NCI-H446 (cell line): Measurements from ENCODE around the gene U2AF2.

Experiments
- DNase-seq, 2 experiments: peaks; one replicate each; lab custom pipeline; 2025; lab: John Stamatoyannopoulos, UW

Gene U2AF2

DNA sequence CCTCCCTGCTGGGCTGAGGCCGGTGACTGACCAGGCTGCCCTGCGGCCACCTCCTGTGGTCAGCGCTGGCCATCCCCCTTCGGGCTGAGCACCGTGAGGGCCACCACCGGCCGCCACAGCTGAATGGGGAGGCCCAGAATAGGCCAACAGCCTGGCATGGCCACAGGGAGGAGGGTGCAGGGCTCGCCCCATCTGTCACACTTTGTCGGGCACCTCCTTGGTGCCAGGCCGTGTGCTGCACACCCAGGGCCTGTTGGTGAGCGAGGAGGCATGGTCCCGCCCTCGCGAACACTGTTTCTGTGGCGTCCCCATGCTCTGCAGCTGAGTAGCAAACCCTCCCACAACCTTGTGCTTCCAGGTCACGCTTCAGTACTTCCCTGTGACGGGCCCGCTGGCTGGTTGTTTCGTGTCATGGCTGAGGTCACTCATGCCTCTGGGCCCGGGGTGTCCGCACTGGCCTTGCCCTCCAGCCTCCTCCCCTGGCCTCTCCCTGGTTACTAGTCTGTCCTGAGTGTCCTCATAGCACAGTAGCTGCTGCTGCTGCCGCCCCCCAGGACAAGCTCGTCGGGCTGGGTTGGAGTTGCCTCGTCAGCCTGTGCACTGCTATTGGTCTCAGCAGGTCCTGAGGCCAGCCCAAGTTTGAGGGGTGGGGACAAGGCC, 35.4 kb downstream of the U2AF2 start:
- DNase-seq, result no peak

DNA sequence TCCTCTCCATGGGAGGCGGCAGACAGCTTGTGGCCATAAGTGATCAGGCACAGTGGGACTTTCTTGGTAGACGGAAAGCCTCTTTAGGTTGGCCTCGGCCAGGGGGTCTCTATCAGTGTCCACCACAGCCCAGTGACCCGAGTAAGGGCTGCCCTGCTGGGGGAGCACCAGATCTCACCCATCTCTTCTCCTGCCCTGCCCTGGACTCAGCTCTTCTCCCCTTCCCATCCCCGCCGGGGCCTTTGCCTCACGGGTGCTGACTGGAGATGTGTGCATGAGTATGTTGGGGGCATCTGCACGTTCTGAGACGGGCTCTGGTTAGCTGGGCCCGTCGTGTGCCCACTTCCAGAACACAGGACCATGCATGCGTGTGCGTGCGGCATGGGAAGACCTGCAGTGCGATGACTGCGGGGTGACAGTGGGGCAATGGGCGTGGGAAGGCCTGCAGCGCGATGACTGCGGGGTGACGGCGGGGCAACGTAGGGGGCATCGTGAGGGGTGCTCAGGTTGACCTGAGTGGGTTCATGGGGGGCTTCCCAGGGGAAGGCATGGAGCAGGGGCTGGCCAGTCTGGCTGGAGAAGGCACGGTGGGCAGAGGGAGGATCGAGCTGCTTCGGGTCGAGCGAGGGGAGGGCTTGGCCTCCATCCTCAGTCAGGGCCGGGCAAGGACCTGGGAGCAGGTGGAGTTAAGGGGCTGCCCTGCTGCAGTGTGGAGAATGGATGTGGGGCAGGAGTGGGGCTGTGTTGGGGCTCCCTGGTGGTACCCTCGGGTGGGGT, 36.1 kb downstream of the U2AF2 start:
- no peak for DNase-seq

DNA sequence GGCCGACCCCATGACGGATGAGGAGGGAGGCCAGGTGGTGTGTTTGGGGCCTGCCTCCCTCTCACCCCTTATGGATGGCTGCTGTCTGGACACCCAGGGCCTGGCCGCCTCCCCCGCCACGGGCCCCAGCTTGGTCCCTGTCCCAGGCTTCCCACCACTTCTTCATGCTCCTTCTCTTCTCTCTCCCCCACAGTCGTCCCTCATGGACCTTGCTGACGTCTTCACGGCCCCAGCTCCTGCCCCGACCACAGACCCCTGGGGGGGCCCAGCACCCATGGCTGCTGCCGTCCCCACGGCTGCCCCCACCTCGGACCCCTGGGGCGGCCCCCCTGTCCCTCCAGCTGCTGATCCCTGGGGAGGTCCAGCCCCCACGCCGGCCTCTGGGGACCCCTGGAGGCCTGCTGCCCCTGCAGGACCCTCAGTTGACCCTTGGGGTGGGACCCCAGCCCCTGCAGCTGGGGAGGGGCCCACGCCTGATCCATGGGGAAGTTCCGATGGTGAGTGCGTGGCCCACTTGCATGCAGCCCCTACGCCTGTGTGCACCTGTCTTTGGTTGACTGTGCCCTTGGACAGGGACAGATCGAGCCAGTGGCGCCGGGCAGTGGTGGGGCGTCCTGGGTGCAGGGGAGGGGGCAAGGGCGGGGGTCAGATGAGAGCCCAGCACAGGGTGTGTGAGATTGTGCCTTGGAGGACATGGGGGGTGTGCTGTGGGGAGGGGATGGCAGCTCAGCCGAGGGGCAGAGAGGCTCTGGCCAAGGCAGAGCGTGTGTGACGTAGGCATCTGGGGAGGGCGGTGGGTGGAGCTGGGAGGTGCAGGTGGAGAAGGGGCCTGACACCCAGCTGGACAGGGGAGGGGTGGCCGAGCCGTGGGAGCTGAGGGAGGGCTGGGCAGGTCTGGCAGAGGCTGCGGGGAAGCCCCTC, 37.0 kb downstream of the U2AF2 start:
- DNase-seq, result no peak

DNA sequence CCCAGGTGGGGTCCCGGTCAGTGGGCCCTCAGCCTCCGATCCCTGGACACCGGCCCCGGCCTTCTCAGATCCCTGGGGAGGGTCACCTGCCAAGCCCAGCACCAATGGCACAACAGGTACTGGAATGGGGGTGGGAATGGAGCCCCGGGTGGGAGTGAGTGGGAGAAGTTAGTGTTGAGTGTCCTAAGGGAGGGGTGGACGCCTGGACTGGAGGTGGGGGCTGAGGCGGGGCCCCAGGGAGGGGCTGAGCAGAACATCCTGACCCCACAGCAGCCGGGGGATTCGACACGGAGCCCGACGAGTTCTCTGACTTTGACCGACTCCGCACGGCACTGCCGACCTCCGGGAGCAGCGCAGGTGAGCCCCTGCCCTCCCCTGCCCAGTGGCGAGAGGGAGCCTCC, 37.8 kb downstream of the U2AF2 start:
- DNase-seq, result no peak

DNA sequence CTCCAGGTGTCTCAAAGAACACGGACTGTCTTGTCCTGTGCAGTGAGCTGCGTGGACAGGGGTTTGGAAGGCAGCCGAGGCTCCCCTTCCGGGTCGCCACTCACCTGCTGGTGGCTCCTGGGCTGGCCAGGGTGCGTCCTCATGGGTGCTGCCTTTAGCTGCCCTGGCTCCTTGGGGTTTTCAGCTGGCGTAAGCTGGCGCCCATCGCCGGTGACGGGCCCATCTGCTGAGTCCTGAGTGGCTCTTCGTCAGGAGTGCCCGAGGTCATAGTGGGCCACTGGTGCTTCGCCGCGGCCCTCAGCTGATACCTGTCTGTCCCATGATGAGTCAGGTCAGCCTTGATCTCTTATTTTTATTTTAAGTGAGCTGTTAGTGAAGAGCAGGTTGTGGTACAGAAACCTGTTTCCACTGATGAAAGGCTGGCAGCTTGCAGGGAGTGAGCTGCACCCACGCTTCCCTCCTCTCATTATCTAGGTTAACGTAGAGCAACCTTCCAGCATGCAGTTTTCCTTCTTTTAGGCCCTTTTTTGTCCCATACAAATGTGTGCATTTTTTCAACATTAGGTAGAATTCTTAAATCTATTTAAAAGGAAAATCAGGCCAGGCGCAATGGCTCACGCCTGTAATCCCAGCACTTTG, 38.6 kb downstream of the U2AF2 start:
- no peak for DNase-seq

DNA sequence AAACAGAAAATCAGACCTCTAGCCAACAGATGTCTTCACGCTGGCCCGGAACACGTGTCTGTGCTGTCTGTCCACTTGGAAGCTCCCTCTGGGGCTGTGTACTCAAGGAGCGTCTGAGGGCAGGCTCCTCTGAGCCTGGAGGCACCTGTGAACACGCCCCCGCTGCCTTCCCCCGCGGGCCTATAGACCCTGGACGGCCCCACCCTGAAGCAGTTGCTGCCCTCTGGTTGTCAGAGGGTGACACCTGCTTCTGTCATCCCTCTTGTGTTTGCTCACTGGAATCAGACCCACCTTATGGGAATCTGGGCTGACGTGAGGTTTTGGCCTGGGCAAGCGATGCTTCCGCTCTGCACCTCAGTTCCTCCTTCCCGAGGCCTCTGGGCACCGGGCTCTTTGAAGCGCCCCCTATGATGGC, 39.4 kb downstream of the U2AF2 start:
- no peak for DNase-seq

DNA sequence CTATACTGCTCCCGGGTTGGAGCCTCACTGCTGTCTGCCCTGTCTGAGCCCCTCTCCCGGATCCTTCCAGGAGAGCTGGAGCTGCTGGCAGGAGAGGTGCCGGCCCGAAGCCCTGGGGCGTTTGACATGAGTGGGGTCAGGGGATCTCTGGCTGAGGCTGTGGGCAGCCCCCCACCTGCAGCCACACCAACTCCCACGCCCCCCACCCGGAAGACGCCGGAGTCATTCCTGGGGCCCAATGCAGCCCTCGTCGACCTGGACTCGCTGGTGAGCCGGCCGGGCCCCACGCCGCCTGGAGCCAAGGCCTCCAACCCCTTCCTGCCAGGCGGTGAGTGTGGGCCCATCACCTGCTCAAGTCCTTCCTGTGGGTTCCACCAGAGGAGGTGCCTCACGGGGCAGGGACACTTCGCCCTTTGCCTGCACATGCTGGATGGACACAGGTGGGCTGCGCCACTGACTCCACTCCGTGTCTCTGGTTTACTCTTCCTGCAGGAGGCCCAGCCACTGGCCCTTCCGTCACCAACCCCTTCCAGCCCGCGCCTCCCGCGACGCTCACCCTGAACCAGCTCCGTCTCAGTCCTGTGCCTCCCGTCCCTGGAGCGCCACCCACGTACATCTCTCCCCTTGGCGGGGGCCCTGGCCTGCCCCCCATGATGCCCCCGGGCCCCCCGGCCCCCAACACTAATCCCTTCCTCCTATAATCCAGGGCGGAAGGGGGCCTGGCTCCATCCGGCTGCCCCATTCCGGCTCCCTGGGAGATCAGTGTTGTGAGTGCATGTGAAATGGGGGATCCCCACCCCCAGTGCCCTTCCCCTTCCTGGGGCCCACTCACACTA, 40.0 kb downstream of the U2AF2 start:
- no peak for DNase-seq

DNA sequence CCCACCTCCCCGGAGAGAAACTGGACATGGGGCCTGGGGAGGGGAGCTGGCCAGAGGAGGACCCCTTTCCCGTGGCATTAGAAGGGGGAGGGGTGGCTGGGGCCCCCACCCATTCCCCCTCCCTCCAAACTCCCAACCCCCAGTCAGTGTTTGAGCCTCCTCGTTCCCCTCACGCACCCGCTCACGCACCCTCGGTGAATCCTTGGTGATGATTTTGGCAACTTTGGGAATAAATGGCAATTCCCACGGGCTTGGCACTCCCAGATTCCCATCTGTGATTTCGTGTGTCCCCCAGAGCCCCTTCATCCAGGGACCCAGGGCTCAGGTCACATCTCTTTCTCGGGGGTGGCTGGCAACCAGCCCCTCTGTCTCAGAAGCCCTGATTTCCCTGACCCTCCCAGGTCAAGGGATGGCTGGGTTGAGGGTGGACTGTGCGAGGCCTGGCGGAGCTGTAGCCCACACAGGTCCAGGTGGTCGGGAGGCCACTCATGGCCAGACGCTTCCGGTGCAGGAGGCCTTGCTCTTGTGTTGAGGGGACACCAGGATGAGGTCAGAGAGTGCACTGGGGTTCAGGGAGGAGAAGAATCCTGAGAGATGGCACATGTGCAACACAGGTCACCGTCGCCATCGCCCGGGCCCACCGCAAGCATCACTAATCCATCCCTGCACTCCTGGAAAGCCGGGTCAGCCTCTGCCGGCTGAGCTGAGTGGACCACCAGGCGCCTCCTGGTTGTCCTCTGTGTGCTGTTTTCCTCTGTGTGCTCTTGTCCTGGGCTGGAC, 40.9 kb downstream of the U2AF2 start:
- DNase-seq, result no peak

DNA sequence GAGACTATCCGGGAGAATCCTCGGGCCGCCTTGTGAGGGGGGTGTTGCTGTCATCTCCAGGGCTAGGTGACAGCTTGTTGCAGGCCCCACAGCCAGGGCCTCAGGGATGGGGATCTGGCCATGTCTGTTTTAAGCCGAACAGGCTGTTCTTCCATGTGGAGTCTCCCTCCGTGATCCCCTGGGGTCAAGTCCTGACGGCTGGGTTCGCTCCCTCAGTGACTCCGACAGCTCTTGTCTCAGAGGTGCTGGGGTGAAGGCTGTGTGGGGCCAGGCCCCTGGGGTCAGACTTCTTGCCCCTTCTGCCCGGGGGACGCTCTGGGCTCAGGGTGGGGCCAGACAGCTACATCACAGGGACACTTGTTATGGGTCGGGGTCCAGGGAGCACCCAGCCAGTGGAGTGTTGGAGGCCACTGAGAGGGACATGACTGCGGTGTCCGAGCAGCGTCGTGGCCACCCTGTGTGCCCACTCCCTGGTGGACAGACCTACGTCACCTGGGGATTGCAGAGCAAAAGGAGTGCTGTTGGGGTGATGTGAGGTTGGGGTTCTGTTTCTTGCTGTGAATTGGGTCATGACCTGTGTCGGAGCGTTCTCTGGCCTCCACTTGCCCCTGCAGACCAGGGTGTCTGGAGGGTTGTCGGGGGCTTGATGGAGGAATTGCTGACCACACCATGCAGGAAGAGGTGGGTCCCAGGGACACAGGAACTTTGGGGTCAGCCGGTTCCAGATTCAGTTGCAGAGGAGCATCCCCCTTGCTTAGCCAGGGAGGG, 41.6 kb downstream of the U2AF2 start:
- DNase-seq, result no peak

DNA sequence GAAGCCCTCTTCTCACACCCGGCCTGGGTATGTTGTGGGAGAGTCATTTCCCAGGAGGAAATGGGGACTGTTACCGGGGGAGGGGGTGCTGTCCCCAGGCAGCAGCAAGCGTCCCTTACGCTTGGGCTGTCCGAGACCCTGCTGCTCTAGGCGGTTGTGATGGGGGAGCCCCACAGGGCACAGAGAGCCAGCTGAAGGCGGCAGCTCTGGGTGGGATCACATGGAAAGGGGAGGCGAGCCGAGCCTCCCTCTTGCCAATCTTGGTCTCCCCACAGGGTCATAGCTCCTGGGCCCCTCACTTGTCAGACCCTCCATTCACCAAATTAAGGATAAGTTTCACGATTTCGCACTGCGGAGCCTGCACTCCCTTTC, 42.2 kb downstream of the U2AF2 start:
- no peak for DNase-seq

DNA sequence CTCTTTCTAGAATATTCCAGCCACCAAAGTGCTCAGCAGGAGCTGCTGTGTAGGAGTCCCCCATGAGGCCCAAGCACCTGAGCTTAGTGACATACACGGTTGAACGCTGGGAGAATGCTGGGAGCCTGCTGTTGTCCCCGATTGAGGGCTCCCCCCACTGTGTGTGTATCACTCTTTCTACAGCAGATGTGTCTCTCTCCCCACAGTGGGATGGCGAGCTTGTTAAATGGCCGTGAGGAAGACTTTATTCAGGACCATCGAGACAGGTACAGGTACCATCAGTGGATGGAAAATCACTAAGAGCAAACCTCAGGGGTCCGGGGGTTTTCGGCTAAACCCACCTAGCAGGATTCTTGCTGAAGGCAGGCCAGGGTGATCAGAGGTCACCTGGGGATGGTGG, 42.9 kb downstream of the U2AF2 start:
- DNase-seq, result no peak

DNA sequence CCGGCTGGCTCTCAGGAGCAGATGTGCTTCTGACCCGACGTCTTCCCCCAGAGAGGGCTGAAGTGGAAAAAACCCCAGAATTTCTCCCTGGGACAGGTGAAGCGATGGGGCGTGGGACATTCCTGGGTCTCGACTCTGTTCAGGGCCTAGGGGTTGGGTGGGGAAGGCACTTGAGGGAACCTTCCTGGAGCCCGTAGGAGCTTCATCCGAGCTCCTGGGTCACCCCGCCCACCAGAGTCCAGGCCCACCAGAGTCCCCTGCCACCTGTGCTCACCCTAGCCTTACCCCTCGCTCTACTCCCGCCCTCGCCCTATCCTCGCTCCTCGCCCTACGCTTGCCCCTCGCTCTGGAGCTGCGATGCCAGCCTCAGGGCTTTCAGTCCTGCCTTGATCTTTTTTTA, 43.4 kb downstream of the U2AF2 start:
- DNase-seq, result no peak

DNA sequence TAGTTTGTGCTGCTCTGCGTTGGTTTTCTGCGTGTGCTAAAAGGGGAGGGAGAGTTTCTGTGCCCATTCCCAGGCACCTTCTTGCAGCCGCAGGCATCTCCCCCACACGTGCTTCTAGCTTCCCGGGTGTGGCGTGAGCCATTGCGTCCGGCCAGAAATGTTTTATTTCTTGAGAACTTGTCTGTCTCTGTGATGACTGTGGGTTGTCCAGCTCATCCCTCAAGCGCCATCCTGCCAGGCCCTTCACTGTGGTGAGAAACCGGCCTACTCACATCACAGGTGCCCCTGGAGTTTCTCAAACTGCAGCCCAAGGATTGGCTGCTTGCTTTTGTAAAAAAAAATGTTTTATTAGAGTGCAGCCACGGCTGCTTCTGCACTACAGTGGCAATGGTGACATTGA, 44.4 kb downstream of the U2AF2 start:
- no peak for DNase-seq

DNA sequence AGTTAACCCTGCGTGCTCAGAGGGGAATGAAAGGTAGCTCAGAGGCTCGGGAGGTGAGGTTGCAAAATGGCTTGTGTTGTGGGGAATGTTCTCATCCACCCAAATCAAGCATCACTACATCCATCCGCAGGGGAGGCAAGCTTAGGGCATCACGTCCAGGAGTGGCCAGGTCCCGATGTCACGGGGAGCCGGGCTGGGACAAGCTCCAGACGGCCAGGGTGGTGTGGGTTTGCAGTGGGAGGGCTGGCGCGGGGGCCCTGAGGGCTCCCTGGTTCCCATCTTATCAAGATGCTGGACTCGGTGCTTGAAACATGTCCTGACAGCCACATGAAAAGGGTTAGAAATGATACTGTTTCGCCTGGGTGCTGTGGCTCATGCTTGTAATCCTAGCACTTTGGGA, 46.0 kb downstream of the U2AF2 start:
- DNase-seq, result no peak

DNA sequence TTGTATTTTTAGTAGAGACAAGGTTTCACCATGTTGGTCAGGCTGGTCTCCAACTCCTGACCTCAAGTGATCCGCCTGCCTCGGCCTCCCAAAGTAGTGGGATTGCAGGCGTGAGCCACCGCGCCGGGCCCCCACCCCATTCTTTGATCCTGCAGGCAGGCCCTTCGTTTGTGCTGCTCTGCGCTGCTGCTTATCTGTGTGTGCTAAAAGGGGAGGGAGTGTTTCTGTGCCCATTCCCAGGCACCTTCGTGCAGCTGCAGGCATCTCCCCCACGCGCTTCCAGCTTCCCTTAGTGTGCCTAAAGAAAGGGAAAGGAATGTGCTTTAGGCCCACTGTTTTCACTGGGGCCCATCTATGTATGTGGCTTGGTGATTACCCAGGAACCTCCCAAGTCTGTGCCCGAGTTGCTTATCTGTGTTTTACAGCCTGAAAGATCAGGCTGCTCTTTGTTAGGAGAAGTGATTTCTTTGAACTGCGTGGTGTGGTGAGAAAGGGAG, 47.3 kb downstream of the U2AF2 start:
- DNase-seq, result no peak

DNA sequence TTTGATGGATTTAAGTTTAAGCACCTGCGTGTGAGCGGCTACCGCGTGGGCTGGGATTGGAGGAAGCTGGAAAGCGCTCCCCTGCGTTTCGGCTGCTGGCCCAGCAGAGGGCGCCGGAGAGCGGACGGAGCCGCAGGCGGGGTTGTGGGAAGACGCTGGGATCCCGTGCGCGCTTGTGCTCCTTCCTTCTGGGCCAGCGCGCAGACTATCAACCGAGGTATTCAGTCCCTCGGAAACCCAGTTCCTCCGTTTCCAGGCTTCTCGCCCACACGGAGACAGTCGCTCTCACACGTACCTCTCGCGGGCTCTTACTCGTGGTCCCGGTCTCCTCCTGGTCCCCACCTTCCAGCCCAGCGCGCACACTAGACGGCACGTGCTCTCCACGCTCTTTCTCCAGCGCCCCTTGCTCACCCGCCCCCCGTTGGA, 49.0 kb downstream of the U2AF2 start:
- no peak for DNase-seq

DNA sequence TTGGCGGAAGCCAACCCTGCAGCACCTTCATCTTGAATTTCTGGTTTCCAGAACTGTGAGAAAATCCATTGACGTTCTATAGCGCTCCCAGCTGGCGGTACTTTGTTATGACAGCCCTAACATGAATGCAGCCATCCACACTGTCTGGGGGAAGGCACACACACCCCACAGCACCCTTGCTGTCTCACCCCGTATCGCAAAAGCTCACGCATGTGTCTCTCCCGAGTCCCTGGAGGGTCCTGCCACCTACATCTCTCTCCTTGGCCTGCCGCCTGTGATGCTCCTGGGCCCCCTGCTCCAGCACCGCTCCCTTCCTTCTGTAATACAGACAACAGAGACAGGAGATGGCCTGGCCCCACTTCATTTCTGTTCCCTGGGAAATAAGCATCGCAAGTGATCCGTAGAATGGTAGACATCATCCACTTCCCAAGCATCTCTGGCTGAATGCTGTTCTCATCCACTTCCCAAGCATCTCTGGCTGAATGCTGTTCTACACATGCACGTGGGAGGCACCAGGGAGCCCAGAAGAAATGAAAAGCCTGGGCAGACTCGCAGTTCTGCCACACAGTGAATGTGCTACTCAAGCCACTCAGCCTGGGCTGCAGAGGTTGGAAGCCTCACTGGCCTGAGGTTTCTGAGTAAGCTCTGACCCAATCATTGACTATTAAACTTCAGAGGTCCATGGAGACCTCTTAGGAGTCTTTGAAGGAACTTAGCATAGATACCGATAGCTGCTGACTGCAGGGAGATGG, 49.8 kb downstream of the U2AF2 start:
- no peak for DNase-seq

DNA sequence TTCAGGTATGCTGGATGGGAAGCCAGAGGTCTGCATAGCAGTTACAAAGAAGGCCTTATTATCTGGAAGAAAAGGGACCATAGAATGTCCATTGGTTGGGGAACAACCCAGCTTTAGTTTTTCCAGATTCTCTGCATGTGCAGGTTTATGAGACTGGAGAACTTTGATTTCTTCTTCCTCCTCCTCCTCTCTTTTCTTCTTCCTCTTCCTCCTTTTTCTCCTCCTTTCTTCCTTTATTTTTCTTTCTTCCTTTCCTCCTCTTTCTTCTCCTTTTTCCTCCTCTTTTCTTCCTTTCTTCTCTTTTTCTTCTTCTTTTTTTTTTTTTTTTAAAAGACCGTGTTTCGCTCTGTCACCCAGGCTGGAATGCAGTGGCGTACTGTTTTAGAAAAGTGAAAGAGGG, 51.1 kb downstream of the U2AF2 start:
- no peak for DNase-seq

DNA sequence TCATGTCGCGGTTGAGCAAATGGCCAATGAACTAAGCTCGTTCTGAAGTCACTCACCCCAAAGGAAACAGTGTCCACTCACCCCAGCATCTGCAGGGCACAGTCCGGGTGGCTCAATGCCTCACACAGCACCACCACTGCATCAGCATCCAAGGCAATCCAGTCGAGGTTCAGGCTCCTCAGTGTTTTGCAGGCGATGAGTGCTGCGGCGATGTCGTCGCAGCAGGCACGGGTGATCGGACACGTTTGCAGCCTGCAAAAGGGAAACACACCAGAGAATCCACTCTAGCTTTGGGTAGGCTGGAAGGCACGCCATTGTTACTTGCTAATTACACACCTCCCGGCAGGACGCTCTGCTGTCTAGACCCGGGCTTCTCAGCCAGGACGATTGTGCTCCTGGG, 56.9 kb downstream of the U2AF2 start:
- DNase-seq, result no peak
